RCC 7860 (cell line): Measurements from ENCODE around the gene ELOVL6.

ENCODE experiments used
- DNase-seq: peaks from one replicate; pipeline ENCODE4 v3.0.0-alpha.2; 2015; ENCODE audit warnings: low spot score
- FAIRE-seq: peaks from 2 replicates; lab custom pipeline; 2012; peaks lifted over from hg19 to GRCh38; lab: Jason Lieb, UNC

Gene ELOVL6

DNA sequence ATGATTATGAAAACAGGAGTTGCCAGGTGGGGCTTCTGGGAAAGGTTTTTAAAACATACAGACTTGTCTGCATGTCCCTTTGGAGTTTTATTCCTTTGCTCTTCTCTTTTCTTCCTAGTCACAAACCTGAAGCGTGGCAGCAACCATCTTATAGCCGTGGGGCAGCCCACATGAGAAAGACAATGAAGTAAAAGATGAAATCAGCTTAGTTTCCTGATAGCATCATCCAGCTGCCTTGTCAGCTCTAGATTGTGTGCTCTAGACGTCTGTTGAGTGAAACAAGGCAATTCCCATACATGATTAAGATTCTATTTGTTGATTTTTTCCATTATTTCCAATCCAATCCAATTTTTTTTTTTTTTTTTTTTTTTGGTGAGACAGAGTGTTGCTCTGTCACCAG is 68.9 kb downstream of the ELOVL6 start:
- no peak for FAIRE-seq

DNA sequence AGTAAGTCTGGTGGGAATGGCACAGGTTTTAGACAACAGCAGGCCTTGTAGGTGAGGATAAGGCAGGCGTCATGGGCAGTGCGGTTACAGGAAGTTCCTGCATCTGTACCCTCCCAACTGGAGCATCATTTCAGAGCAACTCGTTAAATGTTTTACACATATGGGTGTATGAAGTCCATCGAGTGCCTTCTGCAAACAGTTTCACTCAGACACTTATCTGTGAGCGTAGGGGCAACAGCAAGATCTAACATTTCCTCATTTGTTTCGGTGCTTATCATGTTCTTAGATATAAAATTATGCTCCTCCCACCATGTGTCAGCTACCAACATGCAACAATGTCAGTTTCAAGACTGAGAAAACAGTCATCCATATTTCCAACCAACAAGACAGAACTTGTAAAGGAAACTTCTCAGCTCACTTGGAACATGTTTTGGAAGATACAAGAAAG is 69.9 kb downstream of the ELOVL6 start:
- no peak for FAIRE-seq
- DNase-seq = no peak

More for the DNA sequence above, 68.9 kb downstream of the ELOVL6 start:
- DNase-seq = no peak

DNA sequence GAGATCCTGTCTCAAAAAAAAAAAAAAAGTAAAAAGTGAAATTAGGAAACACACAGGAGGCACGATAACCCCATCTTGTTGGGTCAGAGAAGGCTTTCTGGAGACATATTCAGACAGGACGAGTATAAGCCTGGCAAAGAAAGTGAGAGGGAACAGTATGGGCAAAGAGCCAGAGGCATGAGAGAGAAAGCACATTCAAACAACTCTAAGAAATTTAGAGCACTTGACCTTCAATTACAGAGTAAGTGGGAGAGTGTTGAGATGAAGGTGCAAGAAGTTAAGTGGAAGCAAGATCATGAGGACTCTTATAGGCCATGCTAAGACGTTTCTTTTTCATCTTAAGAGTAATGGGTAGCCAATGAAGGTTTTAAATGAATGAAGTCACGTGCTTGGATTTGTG is 70.4 kb downstream of the ELOVL6 start:
- DNase-seq = no peak
- no peak for FAIRE-seq

DNA sequence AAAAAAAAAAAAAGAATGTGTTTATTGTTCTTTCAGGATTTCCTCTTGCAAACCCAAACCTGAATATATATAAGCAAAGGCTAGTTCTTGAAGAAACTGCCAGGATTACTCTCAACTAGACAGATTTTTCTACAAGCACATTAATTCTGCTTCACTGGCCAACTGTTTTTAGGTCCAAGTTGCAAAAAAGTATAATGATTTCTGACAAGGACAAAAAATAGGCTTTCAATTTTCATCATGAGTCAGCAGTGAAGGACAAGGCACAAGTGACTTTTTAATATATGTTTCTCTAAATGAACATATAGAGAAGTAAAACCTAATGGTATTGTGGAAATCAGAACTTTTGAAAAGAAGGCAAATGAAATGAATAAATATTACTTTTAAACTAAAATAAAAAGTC is 73.7 kb downstream of the ELOVL6 start:
- FAIRE-seq = no peak

DNA sequence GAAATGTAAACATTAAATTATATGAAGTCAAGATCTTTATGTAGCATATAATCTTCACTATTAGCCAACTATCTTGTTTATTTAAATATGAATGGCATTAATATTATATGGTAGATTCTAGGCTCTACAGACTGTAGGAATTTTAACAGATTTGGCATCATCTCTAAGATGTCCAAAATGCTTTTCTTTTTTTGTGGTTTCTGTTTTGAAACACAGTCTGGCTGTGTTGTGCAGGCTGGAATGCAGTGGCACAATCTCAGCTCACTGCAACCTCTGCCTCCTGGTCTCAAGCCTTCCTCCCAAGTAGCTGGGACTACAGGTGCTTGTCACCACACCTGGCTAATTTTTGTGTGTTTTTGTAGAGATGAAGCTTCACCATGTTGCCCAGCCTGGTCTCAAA is 76.2 kb downstream of the ELOVL6 start:
- FAIRE-seq (no peak), DNase-seq (no peak)

More for the DNA sequence above, 73.7 kb downstream of the ELOVL6 start:
- DNase-seq = no peak

DNA sequence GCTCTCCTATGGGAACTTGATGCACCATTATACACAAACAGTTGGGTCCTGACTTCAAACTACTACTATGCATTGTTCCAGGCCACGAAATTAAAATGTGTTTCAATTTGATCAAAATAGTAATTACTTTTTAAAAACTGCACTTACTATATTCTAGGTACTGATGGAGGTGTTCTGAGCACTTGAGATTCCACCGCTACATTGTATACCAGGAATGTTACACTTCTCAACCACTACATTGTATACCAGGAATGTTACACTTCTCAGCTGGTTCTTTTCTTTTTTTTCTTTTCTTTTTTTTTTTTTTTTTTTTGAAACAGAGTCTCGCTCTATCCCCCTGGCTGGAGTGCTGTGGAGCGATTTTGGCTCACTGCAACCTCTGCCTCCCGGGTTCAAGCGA is 77.9 kb downstream of the ELOVL6 start:
- DNase-seq (no peak), FAIRE-seq (no peak)

DNA sequence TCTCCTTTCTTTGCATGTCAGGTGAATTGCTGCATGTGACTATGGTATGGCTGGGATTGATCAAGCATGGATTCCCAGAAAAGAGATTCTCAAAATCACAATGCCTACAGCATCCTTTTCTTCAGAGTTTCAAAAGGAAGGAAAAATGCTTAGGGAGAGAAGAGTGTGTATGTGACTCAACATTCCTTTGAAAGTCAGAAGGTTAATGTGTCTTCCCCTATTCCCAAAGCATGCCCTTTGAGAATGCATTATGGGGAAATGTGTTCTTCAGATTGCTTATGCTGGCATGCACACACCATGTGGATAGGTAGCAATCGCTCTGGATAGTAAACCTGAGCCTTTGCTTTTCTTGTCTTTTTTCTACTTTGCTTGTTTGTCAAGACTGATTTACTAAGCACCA is 78.5 kb downstream of the ELOVL6 start:
- no peak for FAIRE-seq
- no peak for DNase-seq

DNA sequence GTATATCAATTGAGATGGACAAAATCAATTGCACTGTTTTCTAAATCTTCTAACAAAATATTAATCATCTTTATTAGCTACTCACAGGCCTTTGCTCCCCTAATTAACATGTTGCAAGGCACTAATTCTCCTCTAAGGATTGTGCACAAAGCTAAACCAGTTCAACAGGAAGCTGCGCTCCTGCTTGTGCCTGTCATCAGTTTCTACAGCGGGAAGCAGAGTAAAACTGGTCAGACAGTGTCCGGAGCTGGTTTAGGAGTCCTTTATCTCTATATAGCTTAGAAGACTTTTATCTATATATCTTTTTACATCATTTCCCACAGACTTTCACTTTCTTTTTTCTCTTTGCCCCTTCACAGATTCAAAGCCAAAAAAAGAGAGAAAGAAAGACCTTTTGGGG is 79.1 kb downstream of the ELOVL6 start:
- DNase-seq (no peak), FAIRE-seq (no peak)

DNA sequence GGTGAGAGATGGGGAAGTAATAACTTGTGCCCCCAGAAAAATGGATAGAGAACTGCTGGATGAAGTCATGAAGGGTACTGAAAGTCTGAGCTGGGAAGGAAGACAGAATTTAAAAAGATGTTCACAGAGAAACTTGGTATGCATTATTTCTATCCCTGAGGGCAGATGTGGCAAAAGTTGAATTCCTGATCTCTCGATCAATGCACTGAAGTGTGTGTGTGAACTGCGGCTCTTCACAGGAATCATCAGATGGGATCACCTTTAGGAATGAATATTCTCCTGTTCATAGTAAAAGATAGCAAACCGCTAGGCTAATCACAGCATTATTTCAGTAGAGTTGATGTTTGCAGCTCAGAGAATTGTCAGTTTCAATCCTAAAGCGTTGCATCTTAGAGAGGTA is 86.4 kb downstream of the ELOVL6 start:
- DNase-seq = no peak
- FAIRE-seq = no peak

DNA sequence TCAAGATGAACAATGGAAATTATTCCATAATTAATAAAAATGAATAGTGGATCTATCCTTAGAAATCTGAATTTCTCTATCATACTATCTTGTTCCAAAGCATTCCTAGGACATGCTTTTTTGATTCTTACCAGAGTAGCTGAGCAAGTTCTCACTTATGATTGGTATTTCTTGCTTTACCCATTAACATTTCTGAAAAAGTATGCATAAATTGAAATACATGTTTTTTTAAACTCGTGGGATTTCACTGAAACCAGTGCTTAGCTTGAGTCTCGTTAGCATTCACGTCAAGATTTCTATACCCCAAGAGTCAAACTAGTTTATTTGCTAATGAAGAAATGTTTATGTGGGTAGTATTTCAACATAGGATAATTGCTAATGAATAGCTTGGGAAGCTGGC is 89.0 kb downstream of the ELOVL6 start:
- DNase-seq = no peak
- FAIRE-seq = no peak

DNA sequence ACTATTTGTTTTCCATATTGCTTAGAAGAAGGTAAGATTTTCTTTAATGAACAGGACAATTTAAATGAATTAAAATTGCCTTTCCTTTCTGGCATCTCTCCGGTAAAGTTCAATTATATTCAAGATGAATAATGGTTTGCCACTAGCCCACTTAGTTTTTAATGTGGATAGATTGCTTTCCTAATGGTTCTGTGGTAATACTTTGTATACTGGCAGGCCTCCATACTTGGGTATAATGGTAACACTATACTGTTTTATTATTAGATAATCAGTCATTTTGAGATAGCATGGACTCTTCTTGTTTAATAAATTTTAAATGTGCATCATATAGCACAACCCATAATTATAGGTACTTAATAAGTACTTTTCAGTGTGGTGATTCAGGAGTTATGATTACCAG is 89.5 kb downstream of the ELOVL6 start:
- no peak for DNase-seq

DNA sequence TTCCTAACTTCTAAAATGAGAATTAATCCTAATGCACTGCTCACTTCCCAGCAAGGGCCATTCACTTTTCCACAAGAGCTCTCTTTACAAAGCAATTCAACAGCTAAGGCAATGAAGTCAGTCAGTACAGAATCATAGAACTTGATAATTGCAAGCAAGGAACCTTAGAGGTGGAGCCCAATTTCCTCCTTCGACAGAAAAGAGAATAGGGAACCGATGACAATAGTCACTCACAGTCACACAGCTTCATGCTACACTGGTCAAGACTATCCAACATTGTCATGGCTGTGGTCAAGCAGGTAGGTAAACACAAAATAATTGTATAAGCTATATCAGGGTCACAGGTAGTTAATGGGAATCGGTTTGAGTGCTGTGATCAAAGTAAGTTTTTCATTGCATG is 90.0 kb downstream of the ELOVL6 start:
- FAIRE-seq = peak; percentile 23

More for the DNA sequence above, 89.5 kb downstream of the ELOVL6 start:
- no peak for FAIRE-seq

DNA sequence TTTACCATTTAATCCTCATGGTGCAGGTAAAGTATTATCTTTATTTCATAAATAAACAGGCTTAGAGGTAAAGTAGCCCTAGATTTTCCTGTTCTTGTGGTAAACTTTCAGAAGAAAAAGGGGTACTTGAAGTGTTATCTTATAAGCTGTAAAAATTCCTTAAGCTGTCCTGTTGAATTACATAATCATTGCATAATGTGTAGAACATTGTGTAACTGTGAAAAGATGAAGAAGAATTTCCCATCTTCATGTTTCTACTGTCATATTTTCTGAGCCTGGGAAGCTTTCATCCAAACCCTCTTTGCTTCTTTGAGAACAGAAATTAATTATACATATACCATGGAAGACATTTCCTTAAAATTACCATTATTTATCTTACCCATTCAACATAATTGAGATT is 90.5 kb downstream of the ELOVL6 start:
- FAIRE-seq (no peak), DNase-seq (no peak)

More for the DNA sequence above, 90.0 kb downstream of the ELOVL6 start:
- DNase-seq = no peak

DNA sequence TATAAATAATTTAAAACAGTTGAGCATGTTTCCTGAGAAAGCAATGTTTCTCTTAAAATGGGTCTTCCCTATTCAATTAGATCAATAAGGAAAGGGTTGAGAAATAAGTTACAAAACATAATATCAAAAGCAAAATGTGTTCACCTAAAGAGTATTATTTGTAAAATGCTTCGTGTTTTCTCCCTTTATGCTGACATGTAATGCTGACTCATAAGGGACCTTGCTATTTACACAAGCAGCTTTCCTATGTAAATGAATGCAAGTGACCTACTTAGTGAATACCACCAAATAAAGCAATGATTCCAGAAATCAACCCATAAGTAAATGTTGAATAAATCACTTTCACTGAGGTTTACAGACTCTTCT is 91.5 kb downstream of the ELOVL6 start:
- DNase-seq = no peak
- no peak for FAIRE-seq

DNA sequence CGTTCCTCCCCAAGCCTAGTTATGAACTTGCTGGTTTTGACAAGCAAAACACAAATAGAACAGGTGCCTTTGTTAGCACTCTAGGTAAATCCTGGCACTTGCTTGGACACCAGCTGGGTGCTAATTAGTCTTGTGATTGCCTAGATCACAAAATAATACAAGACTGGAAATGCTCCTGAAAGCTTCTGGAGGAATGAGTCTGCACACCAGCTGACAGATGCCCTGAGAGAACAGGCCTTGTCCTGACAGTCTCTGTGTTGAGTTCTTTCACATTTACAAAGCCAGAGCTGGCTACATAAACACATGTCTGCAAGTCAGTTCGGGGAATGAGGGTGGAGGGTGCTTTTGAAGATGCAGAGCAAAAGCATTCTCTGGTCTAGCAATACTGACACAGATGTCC is 93.8 kb downstream of the ELOVL6 start:
- DNase-seq (no peak), FAIRE-seq (no peak)

DNA sequence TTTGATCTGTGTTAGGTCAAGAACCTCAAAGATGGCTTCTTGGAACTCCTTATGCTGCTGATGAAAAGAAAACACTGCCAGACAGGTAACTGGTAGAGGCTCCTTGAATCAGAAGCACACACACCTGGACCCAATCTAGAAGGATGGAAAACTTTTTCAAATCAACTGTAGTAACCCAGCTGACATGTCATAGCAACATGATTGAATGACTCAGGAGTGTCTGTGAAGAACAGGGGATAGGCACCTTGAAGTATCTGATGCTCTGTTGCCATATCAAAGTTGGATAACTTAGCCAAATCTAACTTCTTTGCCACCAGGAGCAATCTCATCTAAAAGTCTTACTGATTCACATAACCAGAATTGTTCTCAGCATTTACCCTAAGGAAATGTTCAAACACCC is 98.8 kb downstream of the ELOVL6 start:
- DNase-seq (no peak), FAIRE-seq (no peak)

DNA sequence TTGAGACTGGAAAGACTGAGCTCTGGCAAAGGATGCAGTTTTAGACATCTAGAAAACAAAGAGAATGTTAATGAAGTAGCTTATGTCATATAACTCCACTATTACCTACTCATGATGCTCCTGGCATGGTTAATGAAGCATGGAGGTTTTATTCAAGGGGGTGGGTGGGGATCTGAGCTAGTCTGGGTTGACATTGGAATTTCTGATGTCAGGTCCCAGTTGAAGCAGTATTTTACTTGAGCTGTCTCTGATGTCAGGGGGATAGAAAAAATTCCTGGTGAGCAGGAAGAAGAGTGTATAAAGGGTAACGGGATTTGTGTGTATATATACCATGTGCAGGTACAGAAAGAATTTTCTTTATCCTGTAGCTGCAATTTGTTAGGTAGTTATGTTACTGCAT is 102.0 kb downstream of the ELOVL6 start:
- FAIRE-seq = peak; percentile 4
- peak; percentile 10 for DNase-seq

DNA sequence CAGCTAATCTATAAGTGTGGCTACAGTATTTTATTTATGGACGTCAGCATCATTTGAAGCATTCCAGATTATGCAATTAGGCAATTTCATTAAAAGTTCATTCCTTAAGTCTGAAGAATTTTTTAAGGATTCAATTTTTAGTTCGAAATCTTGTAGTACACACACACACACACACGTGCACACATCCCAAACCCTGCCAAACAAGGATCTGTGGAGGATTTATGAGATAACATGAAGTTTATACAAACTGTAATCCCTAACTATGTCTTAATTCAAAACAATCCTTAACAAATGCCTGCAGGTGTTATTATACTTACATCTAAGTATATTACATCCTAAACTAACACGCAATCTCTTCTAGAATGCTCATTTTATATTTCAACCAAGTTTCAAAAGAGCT is 105.8 kb downstream of the ELOVL6 start:
- DNase-seq (no peak), FAIRE-seq (no peak)

DNA sequence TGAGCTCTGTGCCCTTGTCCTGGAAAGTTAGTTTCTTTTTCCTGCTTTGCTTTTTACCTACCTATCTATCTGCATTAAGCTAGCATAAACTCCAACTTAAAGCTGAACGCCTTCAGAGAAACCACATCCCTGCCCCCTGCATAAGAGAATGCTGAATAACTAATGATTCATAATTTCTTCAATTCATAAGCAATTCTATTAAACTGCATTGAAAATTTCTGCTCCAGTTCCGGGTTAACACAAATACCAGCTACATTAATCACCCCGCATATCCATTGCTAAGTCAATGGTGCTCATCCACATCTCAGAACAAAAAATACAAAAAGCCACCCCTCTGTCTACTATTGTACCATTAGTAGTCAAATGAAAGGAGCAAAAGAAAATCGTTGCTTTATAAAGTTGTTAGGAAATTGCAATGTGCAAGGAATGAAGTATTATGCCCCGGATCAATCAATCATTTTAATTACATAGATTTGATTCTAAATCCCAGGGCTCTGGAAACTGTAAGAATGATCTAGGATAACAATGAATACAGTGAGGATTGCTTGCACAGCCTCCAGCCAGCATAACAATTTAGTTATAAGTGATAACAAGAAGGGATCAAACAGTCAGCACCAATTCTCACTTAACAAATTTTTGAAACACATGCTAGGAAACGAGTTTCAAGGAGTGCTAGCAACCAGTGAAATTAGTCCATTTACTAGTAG is 106.8 kb downstream of the ELOVL6 start:
- FAIRE-seq = peak; percentile 92
- DNase-seq = peak; percentile 74

DNA sequence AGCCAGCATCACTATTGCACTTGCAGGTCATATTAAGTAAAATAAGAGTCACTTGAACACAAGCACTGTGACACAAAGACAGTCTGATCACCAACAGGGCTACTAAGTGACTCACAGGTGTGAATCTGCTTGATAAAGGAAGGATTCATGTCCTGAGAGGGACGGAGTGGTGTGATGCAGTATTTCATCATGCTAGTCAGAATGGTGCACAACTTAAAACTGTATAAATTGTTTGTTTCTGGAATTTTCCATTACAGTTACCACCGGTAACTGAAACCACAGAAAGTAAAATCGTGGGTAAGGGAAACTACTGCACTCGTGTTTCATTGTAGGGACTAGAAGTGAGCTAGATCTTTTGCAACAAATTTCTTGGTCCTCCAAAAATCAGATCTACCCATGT is 109.7 kb downstream of the ELOVL6 start:
- FAIRE-seq = no peak
- peak; percentile 59 for DNase-seq

DNA sequence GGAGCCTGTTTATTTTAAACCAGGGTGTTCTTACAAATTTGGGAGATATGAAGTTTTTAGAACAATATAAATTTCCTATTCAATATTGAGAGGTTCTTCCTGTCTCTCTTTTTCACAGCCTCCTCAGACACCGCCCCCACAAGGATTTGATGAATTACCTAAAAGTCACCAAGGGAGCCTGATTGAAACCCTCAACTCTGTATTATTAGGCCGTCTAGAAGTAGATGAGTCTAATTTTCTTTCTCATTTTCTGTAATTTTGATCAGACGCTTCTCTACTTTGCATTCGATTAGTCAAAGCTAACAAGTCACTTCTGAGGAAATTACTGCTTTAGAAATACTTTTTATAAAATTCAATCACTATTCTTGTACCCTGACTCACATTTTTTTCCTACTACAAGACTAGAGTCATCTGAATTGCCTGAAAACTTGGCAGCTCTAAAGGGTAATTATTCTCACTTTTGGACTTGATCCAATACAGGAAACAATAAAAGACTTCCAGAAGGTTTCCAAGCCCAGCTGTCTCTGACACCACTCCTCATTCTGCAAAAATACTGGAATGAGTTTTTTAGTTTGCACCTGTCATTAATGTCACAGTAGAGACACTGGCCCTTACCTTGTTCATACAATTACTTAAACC is 111.2 kb downstream of the ELOVL6 start:
- FAIRE-seq = peak; percentile 78
- peak; percentile 59 for DNase-seq

DNA sequence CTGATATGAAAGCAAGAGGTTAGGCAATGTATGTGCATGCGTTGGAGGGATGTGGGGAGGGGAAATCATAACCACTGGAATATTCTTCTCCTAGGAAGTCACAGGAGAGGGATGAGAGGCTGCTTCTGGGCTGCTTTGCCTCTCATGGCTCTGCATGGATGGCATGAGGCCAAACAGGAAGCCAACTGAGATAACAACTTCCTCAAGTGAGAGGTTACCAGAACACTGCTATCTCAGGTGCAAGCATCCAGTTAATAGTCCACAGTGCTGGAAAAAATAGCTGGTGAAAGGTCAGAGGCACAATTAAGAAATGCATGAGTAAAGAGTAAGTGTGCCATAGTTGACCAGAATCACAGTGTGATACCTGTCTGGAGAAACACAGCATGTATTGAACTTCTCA is 113.3 kb downstream of the ELOVL6 start:
- DNase-seq (peak; percentile 7), FAIRE-seq (no peak)

DNA sequence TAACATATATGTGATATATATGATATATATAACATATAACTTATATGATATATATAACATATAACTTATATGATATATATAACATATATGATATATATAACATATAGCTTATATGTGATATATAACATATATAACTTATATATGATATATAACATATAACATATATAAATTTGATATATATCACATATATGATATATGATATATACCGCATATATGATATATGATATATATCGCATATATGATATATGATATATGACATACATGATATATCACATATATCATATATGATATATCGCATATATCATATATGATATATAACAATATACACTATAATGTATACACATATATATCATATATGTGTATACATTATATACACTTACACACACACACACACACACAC is 114.3 kb downstream of the ELOVL6 start:
- DNase-seq (no peak), FAIRE-seq (peak; percentile 85)
